ENCODE results near the gene WWC2.
A peak's percentile ranks its signal among the peaks of the same experiment; 100 is the strongest.

The WWC2 gene

GRCh38 chr4:183256756-183257385 lies 157.8 kb downstream of the WWC2 start:
- DNase-seq (ENCODE audit: low read depth) = peak; percentile 20

GRCh38 chr4:183257808-183258207 lies 158.8 kb downstream of the WWC2 start:
- no peak for DNase-seq (ENCODE audit: low read depth)

GRCh38 chr4:183260491-183261151 lies 161.6 kb downstream of the WWC2 start:
- no peak for DNase-seq (ENCODE audit: low read depth)

- peak; percentile 60 for DNase-seq (ENCODE audit: low read depth)
These were observed 163.1 kb downstream of the WWC2 start for GRCh38 chr4:183261953-183262775.

- no peak for DNase-seq (ENCODE audit: low read depth)
These were observed 163.7 kb downstream of the WWC2 start for GRCh38 chr4:183262776-183263100.

- no peak for DNase-seq (ENCODE audit: low read depth)
These were observed 164.8 kb downstream of the WWC2 start for GRCh38 chr4:183263787-183264386.

- DNase-seq (ENCODE audit: low read depth) = no peak
These were observed 165.6 kb downstream of the WWC2 start for GRCh38 chr4:183264614-183265013.

- DNase-seq (ENCODE audit: low read depth) = no peak
These were observed 167.3 kb downstream of the WWC2 start for GRCh38 chr4:183266371-183266770.

GRCh38 chr4:183268556-183268955 lies 169.5 kb downstream of the WWC2 start:
- no peak for DNase-seq (ENCODE audit: low read depth)

GRCh38 chr4:183272384-183272783 lies 173.3 kb downstream of the WWC2 start:
- no peak for DNase-seq (ENCODE audit: low read depth)

- DNase-seq (ENCODE audit: low read depth) = no peak
These were observed 177.0 kb downstream of the WWC2 start for GRCh38 chr4:183276106-183276505.

- no peak for DNase-seq (ENCODE audit: low read depth)
These were observed 185.3 kb downstream of the WWC2 start for GRCh38 chr4:183284258-183284785.

GRCh38 chr4:183284965-183285364 lies 185.9 kb downstream of the WWC2 start:
- no peak for DNase-seq (ENCODE audit: low read depth)

GRCh38 chr4:183285886-183286285 lies 186.8 kb downstream of the WWC2 start:
- no peak for DNase-seq (ENCODE audit: low read depth)

GRCh38 chr4:183286590-183287308 lies 187.7 kb downstream of the WWC2 start:
- no peak for DNase-seq (ENCODE audit: low read depth)

GRCh38 chr4:183287309-183287659 lies 188.2 kb downstream of the WWC2 start:
- DNase-seq (ENCODE audit: low read depth) = no peak

GRCh38 chr4:183287677-183288076 lies 188.6 kb downstream of the WWC2 start:
- DNase-seq (ENCODE audit: low read depth) = no peak

GRCh38 chr4:183288955-183289354 lies 189.9 kb downstream of the WWC2 start:
- no peak for DNase-seq (ENCODE audit: low read depth)

- DNase-seq (ENCODE audit: low read depth) = no peak
These were observed 190.6 kb downstream of the WWC2 start for GRCh38 chr4:183289688-183290087.

GRCh38 chr4:183291070-183291469 lies 192.0 kb downstream of the WWC2 start:
- DNase-seq (ENCODE audit: low read depth) = no peak

GRCh38 chr4:183295711-183296110 lies 196.7 kb downstream of the WWC2 start:
- DNase-seq (ENCODE audit: low read depth) = no peak

- no peak for DNase-seq (ENCODE audit: low read depth)
These were observed 198.6 kb downstream of the WWC2 start for GRCh38 chr4:183297675-183298074.

All from activated T-cell treated with anti-CD3 and anti-CD28 coated beads for 24 hours (primary cell).